ENCODE data around the gene VWC2L.

VWC2L gene

GRCh38 chr2:214593727-214594126 is 182.9 kb downstream of the VWC2L start:
- DNase-seq (ENCODE audit: low spot score), result no peak

GRCh38 chr2:214601852-214602633 is 191.2 kb downstream of the VWC2L start:
- no peak for DNase-seq (ENCODE audit: low spot score)

GRCh38 chr2:214604861-214605260 is 194.0 kb downstream of the VWC2L start:
- DNase-seq (ENCODE audit: low spot score), result no peak

- no peak for DNase-seq (ENCODE audit: low spot score)
Observed at GRCh38 chr2:214607051-214607450, 196.2 kb downstream of the VWC2L start.

- no peak for DNase-seq (ENCODE audit: low spot score)
Observed at GRCh38 chr2:214611015-214611414, 200.2 kb downstream of the VWC2L start.

- DNase-seq (ENCODE audit: low spot score), result no peak
Observed at GRCh38 chr2:214624166-214624760, 213.4 kb downstream of the VWC2L start.

GRCh38 chr2:214628091-214628490 is 217.2 kb downstream of the VWC2L start:
- DNase-seq (ENCODE audit: low spot score), result no peak

Measured in CD4-positive, alpha-beta T cell treated with Interleukin-15 for 4 hours (primary cell).